HCT116 (cell line): ENCODE results near the gene TMEM185B. TPM values are rescaled to one million over a fixed set of nuclear protein-coding genes. Genes with fewer than 3 reads are reported as not detected.

Source experiments
- ATAC-seq: fragments of 200-7000 bp; cut with Tn5 transposase; 2 replicates; pipeline ENCODE4 v1.9.1; 2020; ENCODE audit warnings: mild to moderate bottlenecking, moderate library complexity
- BruUV-seq: library from RNA; stranded (reverse); fragments of 400-500 nt; replicated peaks from 2 replicates; lab custom pipeline; 2021; lab: Mats Ljungman, UMichigan
- CTCF ChIA-PET: fragments of 300-600 bp; sonication (Branson Sonifier 250); formaldehyde crosslinking; loops from one replicate; lab custom pipeline; 2021; ENCODE audit warnings: antibody characterized with exemption; lab: Charles Lee
- POLR2A ChIA-PET: fragments of 300-600, 350-600 bp; sonication (Branson Sonifier 250); formaldehyde crosslinking; loops from one replicate; lab custom pipeline; 2021; ENCODE audit warnings: antibody characterized with exemption; lab: Charles Lee
- RAD21 ChIA-PET, 2 experiments: fragments of 300-600 bp; sonication (Branson Sonifier 250); formaldehyde crosslinking; loops; one replicate each; lab custom pipeline; 2023; ENCODE audit warnings: low total read pairs in 2 of 2; ENCODE audit not compliant: uncharacterized antibody in 2 of 2, unreplicated experiment in 2 of 2, low non-redundant PET in 1 of 2; lab: Charles Lee
- DNase-seq: peaks from one replicate; pipeline ENCODE4 v3.0.0-alpha.2; 2010; ENCODE audit warnings: low read depth, low spot score
- H2AFZ ChIP-seq: fragments of 200-600 bp; shearing (Covaris generic), sonication (generic); 2 replicates; pipeline ENCODE4 v1.6.1; 2017; ENCODE audit warnings: low read depth, mixed run types, mixed read lengths, antibody characterized with exemption, low read length; ENCODE audit not compliant: poor library complexity, severe bottlenecking
- H3K27ac ChIP-seq: 2 replicates; pipeline ENCODE4 v1.5.1; 2012; ENCODE audit warnings: low read depth, low read length
- H3K27me3 ChIP-seq: fragments of 200-600 bp; sonication (generic); 2 replicates; pipeline ENCODE4 v1.6.1; 2016; ENCODE audit warnings: mixed run types, low read length, mixed read lengths; ENCODE audit not compliant: insufficient read depth
- H3K36me3 ChIP-seq, 2 experiments: fragments of 200-500 bp in 1 of 2; fragments of 200-600 bp in 1 of 2; sonication (Bioruptor generic) in 1 of 2; sonication (generic) in 1 of 2; 2 replicates each; pipeline versions ENCODE4 v1.5.1 to v1.6.1; 2014 to 2016; ENCODE audit warnings: low read length in 2 of 2, inconsistent platforms in 1 of 2, mixed read lengths in 1 of 2, mixed run types in 1 of 2; ENCODE audit not compliant: insufficient read depth in 2 of 2, control insufficient read depth in 1 of 2
- H3K4me1 ChIP-seq, 2 experiments: fragments of 200-600 bp in 1 of 2; sonication (generic) in 1 of 2; 2 replicates each; pipeline versions ENCODE4 v1.5.1 to v1.6.1; 2012 to 2017; ENCODE audit warnings: low read length in 2 of 2, inconsistent platforms in 1 of 2, mild to moderate bottlenecking in 1 of 2, mixed read lengths in 1 of 2, mixed run types in 1 of 2, moderate library complexity in 1 of 2; ENCODE audit not compliant: insufficient read depth in 2 of 2, control insufficient read depth in 1 of 2
- H3K4me2 ChIP-seq: fragments of 200-600 bp; sonication (generic); 2 replicates; pipeline ENCODE4 v1.6.1; 2017; ENCODE audit warnings: mixed run types, low read length, mixed read lengths
- H3K4me3 ChIP-seq, 2 experiments: fragments of 200-600 bp in 1 of 2; sonication (generic) in 1 of 2; replicated peaks in 1 of 2; 2 replicates each; pipeline ENCODE4 v1.5.1; 2011 to 2016; ENCODE audit warnings: low read length in 2 of 2, control low read depth in 1 of 2, low read depth in 1 of 2, mild to moderate bottlenecking in 1 of 2, mixed read lengths in 1 of 2, mixed run types in 1 of 2
- H3K79me2 ChIP-seq: fragments of 200-600 bp; sonication (generic); 2 replicates; pipeline ENCODE4 v1.6.1; 2017; ENCODE audit warnings: mild to moderate bottlenecking, mixed run types, low read length, moderate library complexity, mixed read lengths; ENCODE audit not compliant: insufficient read depth
- H3K9ac ChIP-seq: fragments of 200-600 bp; sonication (generic); 2 replicates; pipeline ENCODE4 v1.6.1; 2016; ENCODE audit warnings: low read length, mixed read lengths
- H3K9me2 ChIP-seq: fragments of 200-600 bp; sonication (generic), shearing (Covaris generic); 2 replicates; pipeline ENCODE4 v1.6.1; 2017; ENCODE audit warnings: mixed run types, mild to moderate bottlenecking, moderate library complexity; ENCODE audit not compliant: insufficient read depth
- H3K9me3 ChIP-seq, 2 experiments: fragments of 200-500 bp in 1 of 2; fragments of 200-600 bp in 1 of 2; sonication (Bioruptor generic) in 1 of 2; sonication (generic) in 1 of 2; 2 replicates each; pipeline ENCODE4 v1.6.1; 2014 to 2017; ENCODE audit warnings: low read length in 2 of 2, mixed read lengths in 2 of 2, inconsistent platforms in 1 of 2, low read depth in 1 of 2, mild to moderate bottlenecking in 1 of 2, mixed run types in 1 of 2, moderate library complexity in 1 of 2; ENCODE audit not compliant: control insufficient read depth in 1 of 2, insufficient read depth in 1 of 2
- H4K20me1 ChIP-seq: fragments of 200-600 bp; sonication (generic), shearing (Covaris generic); 2 replicates; pipeline ENCODE4 v1.6.1; 2017; ENCODE audit warnings: mixed run types, mild to moderate bottlenecking, moderate library complexity; ENCODE audit not compliant: insufficient read depth
- ATF3 ChIP-seq: IDR thresholded peaks from 2 replicates; pipeline ENCODE4 v1.6.1; 2012
- CBX3 ChIP-seq: IDR thresholded peaks from 2 replicates; pipeline ENCODE4 v1.6.1; 2012; ENCODE audit warnings: low read depth
- CTCF ChIP-seq, 3 experiments: fragments of 200-600 bp in 1 of 3; sonication (generic) in 1 of 3; IDR thresholded peaks in 2 of 3; conservative IDR thresholded peaks in 1 of 3; 2 replicates each; pipeline ENCODE4 v1.5.1; 2012 to 2017; ENCODE audit warnings: low read depth in 2 of 3, low read length in 2 of 3, antibody characterized with exemption in 1 of 3, borderline replicate concordance in 1 of 3, control low read depth in 1 of 3, mild to moderate bottlenecking in 1 of 3, mixed read lengths in 1 of 3, mixed run types in 1 of 3, moderate library complexity in 1 of 3; ENCODE audit not compliant: insufficient read depth in 1 of 3
- EGR1 ChIP-seq: IDR thresholded peaks from 2 replicates; pipeline ENCODE4 v1.6.1; 2012; ENCODE audit warnings: low read depth
- ELF1 ChIP-seq: IDR thresholded peaks from 2 replicates; pipeline ENCODE4 v1.6.1; 2012; ENCODE audit warnings: low read depth, borderline replicate concordance
- EZH2phosphoT487 ChIP-seq: fragments of 200-600 bp; IDR thresholded peaks from 2 replicates; pipeline ENCODE4 v1.6.1; 2018; ENCODE audit warnings: antibody characterized with exemption, borderline replicate concordance
- POLR2A ChIP-seq: IDR thresholded peaks from 2 replicates; pipeline ENCODE4 v1.7.0; 2011; ENCODE audit warnings: borderline replicate concordance; ENCODE audit not compliant: insufficient read depth, insufficient read length; ENCODE audit errors: extremely low read depth
- POLR2AphosphoS5 ChIP-seq: IDR thresholded peaks from 2 replicates; pipeline ENCODE4 v1.6.1; 2011; ENCODE audit warnings: mild to moderate bottlenecking, low read depth, low read length, moderate library complexity
- TCF7L2 ChIP-seq: IDR thresholded peaks from 2 replicates; pipeline ENCODE4 v1.7.0; 2011; ENCODE audit warnings: borderline replicate concordance, inconsistent platforms; ENCODE audit not compliant: insufficient read depth, insufficient read length; ENCODE audit errors: extremely low read depth
- YY1 ChIP-seq: IDR thresholded peaks from 2 replicates; pipeline ENCODE4 v1.6.1; 2011; ENCODE audit warnings: low read length, low read depth, moderate library complexity, mild to moderate bottlenecking; ENCODE audit not compliant: insufficient replicate concordance; ENCODE audit errors: extremely low read depth
- ZFX ChIP-seq: fragments of 450-650 bp; IDR thresholded peaks from 2 replicates; pipeline ENCODE4 v1.6.1; 2017
- ZNF274 ChIP-seq: fragments of 200-500 bp; sonication (Bioruptor generic); IDR thresholded peaks from 2 replicates; pipeline ENCODE4 v1.6.1; 2014; ENCODE audit warnings: mild to moderate bottlenecking, low read depth, low read length, inconsistent platforms
- intact Hi-C: fragments of 100-400 bp; cut with micrococcal nuclease; formaldehyde crosslinking; loops from 2 replicates; pipeline ENCODE4 v1.10.0; 2022
- total RNA-seq: library from RNA; stranded (reverse); gene quantifications from one replicate; pipeline ENCODE4 v1.2.1, GENCODE V29; 2021; ENCODE audit not compliant: unreplicated experiment

TMEM185B gene
- total RNA-seq, 1 experiment from 2014 or later: 27.1 TPM

- Histone ChIP-seq H3K4me2 (no peak overlapping the region), H3K9me2 (no peaks in the 10 kb centered on the region), H3K9ac (no peak overlapping the region), H3K27me3 (no peaks in the 10 kb centered on the region), H3K4me3 (no peak overlapping the region), H2AFZ (no peak overlapping the region), H3K4me1 (peaks cover 13 to 26% of the 10 kb centered on the region in 2 experiments), H3K9me3 (no peaks in the 10 kb centered on the region), H3K27ac (no peak overlapping the region), H4K20me1 (no peaks in the 10 kb centered on the region), H3K36me3 (no peaks in the 10 kb centered on the region), H3K79me2 (no peaks in the 10 kb centered on the region)
- CTCF ChIA-PET: no interaction called here
- BruUV-seq: no TSS peak
- no peak for ATAC-seq
- RAD21 ChIA-PET: no interaction called here
- no peak for DNase-seq
- intact Hi-C loops: no loop called here
- POLR2A ChIA-PET: no interaction called here
- TF ChIP-seq POLR2AphosphoS5 (no peak), ELF1 (no peak), ZFX (no peak), EGR1 (no peak), CBX3 (no peak), YY1 (no peak), ATF3 (no peak), POLR2A (no peak), ZNF274 (no peak), CTCF (IDR thresholded peaks at IDR 0.05 in 2 of 3, conservative IDR thresholded peaks at IDR 0.05 in 1 of 3; ENCODE audit: borderline replicate concordance in 1 of 3, insufficient read depth in 1 of 3, low read depth in 2 of 3, low read length in 2 of 3) (no peak), TCF7L2 (no peak), EZH2phosphoT487 (no peak)
These were observed 10.1 kb upstream of the TMEM185B start for GRCh38 chr2:120233292-120233691.
